ENCODE data around the gene REV1.

DNA sequence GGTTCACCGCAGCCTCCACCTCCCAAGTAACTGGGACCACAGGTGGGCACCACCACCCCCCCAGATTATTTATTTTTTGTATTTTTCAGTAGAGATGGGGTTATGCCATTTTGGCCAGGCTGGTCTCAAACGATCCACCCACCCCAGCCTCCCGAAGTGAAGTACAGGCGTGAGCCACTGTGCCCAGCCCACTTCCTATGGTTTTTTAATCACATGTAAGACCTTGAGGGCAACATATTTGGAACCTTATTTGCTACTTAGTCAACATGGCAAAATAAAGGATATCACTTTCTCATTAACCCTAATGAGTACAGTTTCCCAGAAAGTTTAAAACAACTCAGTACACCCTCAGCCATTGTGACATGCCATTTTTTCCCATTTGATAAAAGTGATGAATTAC lies 88.0 kb downstream of the REV1 start:
- TF ChIP-seq, protein P1, sequence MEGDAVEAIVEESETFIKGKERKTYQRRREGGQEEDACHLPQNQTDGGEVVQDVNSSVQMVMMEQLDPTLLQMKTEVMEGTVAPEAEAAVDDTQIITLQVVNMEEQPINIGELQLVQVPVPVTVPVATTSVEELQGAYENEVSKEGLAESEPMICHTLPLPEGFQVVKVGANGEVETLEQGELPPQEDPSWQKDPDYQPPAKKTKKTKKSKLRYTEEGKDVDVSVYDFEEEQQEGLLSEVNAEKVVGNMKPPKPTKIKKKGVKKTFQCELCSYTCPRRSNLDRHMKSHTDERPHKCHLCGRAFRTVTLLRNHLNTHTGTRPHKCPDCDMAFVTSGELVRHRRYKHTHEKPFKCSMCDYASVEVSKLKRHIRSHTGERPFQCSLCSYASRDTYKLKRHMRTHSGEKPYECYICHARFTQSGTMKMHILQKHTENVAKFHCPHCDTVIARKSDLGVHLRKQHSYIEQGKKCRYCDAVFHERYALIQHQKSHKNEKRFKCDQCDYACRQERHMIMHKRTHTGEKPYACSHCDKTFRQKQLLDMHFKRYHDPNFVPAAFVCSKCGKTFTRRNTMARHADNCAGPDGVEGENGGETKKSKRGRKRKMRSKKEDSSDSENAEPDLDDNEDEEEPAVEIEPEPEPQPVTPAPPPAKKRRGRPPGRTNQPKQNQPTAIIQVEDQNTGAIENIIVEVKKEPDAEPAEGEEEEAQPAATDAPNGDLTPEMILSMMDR (IDR thresholded peaks at IDR 0.05) = no peak
- TF ChIP-seq POLR2AphosphoS5 (IDR thresholded peaks at IDR 0.05) = no peak

Measured in sigmoid colon (tissue), 4 donors.